Left hindlimb (tissue), 1 donor: Measurements from ENCODE around the gene PFDN4.
A peak's percentile ranks its signal among the peaks of the same experiment; 100 is the strongest.

Experiments used
- DNase-seq: peaks from one replicate; pipeline ENCODE4 v3.0.0-alpha.2; 2018

Gene PFDN4

GRCh38 chr20:54207743-54208547 lies at the start of gene PFDN4:
Gene PFDN4, plus strand, starts transcription at chr20:54208087. Its CDS starts 14 bp downstream, at chr20:54208101.
- peak; percentile 90 for DNase-seq

GRCh38 chr20:54158226-54158625 lies 49.7 kb upstream of the PFDN4 start:
- no peak for DNase-seq

- no peak for DNase-seq
Measured at GRCh38 chr20:54158856-54159418, 49.0 kb upstream of the PFDN4 start.

GRCh38 chr20:54160065-54161007 lies 47.6 kb upstream of the PFDN4 start:
- DNase-seq, result no peak

- DNase-seq, result no peak
Measured at GRCh38 chr20:54161008-54161820, 46.7 kb upstream of the PFDN4 start.

GRCh38 chr20:54161821-54162149 lies 46.1 kb upstream of the PFDN4 start:
- DNase-seq, result no peak

- DNase-seq, result no peak
Measured at GRCh38 chr20:54162378-54163009, 45.4 kb upstream of the PFDN4 start.

GRCh38 chr20:54163402-54163801 lies 44.5 kb upstream of the PFDN4 start:
- no peak for DNase-seq

- no peak for DNase-seq
Measured at GRCh38 chr20:54165014-54165413, 42.9 kb upstream of the PFDN4 start.

GRCh38 chr20:54165803-54166202 lies 42.1 kb upstream of the PFDN4 start:
- DNase-seq, result no peak

GRCh38 chr20:54166987-54167662 lies 40.8 kb upstream of the PFDN4 start:
- no peak for DNase-seq

- DNase-seq, result no peak
Measured at GRCh38 chr20:54167909-54168872, 39.7 kb upstream of the PFDN4 start.

GRCh38 chr20:54168961-54169862 lies 38.7 kb upstream of the PFDN4 start:
- DNase-seq, result no peak

- DNase-seq, result no peak
Measured at GRCh38 chr20:54170026-54170471, 37.8 kb upstream of the PFDN4 start.

- DNase-seq, result no peak
Measured at GRCh38 chr20:54170963-54171362, 36.9 kb upstream of the PFDN4 start.

GRCh38 chr20:54172532-54172855 lies 35.4 kb upstream of the PFDN4 start:
- no peak for DNase-seq

GRCh38 chr20:54172856-54173652 lies 34.8 kb upstream of the PFDN4 start:
- no peak for DNase-seq
